OCI-M1 (cell line): ENCODE measurements around the gene AP2B1.
"Not testable (repeated sequence)": the region's sequence is repeated elsewhere in the genome, so short reads cannot be mapped to it uniquely, and the experiment has no call there.

Experiments used
- DNase-seq: peaks from one replicate; lab custom pipeline; 2025; lab: John Stamatoyannopoulos, UW

The AP2B1 gene

DNA sequence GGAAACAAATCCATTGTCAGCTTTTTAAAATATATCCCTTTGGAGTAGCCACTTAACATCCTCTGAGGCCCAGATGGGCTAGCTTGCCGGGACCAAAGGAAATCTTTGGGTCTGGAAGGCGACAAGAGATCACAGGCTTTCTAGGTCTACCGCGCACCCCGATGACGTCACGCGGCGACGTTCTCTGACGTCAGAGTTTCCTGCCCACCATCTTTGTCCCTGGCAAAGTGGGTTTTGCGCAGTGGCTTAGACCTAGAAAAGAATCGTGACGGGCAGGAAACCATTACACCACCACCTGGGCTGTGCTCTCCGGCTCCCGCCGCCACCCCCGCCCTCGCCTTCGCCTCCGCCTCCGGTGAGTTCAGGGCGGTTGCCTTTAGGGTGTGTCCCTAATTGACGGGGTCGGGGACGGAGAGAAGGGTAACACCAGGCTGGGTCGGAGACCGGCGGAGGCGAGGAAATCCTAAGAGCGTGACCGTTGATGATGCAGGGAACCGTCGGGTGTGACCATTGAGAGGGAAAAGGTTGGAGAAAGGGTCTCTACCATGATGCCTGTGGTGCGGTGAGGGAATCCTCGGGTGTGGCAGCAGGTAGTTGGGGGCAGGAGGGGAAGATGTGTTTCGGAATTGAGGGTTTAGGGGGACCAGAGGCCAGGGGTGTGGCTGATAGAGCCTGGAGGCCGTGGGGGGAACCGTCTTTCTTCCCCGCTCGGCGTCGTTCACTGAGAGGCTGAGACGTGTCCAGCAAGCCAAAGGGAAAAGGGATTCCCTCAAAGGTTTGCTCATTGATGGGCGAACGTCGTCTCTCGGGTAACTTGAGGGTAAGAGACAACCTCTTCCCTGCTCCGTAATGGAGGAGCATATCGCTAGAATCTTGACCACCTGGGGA, at the start of gene AP2B1:
TSS of gene AP2B1 (plus strand) at position 249 of the 888 bp plus-strand sequence. CDS start 6,709 bp downstream, outside the sequence.
- DNase-seq: peak; percentile 98

GRCh38 chr17:35537601-35538141, 49.5 kb upstream of the AP2B1 start, which contains the start of gene SLFN12L:
Gene SLFN12L (minus strand): TSS chr17:35537678. CDS start chr17:35522364, 15,314 bp downstream.
- DNase-seq: peak; percentile 91

DNA sequence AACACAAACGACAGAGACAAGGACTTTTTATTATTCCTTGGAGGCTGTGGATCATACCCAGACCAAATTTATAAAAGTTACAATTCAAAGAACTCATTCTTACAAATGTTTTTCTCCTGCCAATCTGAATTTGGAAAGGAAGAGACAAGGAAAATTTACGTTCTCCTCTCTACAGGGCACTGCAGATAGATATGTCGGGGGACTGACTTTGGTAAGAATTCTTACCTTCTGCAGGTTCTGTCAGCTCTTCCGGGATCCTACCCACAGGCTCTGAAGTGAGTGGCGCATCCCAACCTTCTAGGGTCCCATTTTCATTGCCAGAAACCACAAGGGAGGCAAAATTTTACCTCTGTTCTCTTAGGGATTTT, 47.5 kb upstream of the AP2B1 start:
- DNase-seq: no peak

DNA sequence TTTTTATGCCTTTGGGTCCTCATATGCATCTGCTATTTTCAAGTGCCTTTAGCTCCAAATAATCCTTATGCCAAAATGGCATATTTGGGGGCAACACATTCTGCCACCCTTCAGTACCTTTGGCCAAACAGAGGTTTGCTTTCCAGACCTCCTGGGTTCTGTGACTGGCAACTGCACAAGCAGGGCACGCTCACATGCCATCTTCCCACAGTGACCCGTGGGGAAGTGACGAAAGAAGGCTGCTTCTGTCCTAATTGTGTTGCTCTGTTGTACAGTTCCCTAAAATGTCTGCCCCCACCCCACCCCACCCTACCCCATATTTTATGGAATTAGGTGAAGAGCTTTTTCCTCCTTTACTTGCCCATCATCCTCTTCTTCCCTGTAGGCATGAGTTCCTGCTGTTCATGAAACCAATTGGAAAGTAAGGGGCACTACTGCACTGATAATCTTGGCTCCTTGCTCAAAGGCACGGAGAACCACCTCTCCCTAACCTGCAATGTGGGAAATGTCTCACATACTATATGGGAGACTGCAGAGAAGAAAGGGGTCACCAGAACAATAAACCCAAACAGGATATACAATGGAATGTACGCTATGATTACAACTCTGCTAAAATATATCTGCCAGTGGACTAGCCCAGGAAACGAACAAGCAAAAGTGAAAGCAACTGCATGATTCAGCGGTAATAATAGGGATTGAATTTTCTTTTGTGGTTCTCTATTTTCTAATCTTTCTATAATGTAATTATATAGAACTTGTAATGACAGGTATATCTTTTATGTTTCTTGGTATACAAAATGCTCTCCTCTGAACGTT, 46.3 kb upstream of the AP2B1 start:
- DNase-seq: peak; percentile 87

DNA sequence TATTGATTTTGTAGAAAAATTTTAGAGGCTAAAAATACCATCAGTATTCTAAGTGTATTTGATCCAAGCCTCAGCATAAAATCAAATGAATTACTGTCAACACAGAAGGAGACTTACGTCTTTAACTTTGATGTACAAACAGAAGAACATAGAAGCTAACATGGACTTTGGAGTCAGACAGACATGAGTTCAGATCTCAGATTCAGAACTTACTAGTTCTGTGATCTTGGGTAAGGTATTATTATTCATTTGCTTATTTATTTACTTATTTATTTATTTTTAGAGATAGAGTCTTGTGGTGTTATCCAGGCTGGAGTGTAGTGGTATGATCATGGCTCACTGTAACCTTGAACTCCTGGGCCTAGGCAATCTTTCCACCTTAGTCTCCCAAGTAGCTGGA, 45.7 kb upstream of the AP2B1 start:
- no peak for DNase-seq

DNA sequence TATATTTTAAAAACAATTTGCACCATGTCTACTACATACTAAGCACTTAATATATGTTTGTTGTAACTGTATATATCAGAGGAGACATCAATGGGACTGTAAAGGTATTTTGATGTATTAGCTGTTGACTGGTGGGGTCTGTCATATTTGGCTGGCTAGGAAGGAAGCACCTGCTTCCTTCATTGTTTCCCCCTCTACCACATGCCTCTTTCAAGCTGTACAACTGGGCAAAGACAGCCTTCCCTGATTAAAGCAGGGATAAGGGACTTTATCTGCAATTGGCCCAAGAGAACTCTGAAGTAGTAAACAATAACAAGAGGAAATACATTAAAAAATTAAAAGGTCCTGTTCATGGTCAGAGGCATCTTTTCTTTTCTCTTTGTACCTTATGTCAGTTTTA, 44.1 kb upstream of the AP2B1 start:
- no peak for DNase-seq

- DNase-seq: no peak
These were observed 43.3 kb upstream of the AP2B1 start for GRCh38 chr17:35543856-35544255.

DNA sequence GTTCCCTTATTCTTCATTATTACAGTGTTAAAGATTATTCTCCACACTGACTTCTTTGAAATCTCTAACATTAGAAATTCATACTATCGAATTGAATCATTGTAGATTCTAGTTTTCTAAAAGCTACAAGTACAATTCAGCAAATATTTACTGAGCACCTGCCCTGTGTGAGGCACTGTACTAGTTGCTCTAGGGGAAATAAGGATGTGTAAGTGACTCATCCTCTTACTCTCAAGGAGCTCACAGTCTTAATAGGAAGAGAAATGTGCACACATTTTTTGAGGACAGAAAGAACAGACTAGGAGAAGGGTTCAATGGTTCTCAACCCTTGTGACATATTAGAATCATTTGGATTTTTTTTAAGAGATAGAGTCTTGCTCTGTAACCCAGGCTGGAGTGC, 42.0 kb upstream of the AP2B1 start:
- DNase-seq: no peak

GRCh38 chr17:35546487-35546886, 40.6 kb upstream of the AP2B1 start:
- no peak for DNase-seq

DNA sequence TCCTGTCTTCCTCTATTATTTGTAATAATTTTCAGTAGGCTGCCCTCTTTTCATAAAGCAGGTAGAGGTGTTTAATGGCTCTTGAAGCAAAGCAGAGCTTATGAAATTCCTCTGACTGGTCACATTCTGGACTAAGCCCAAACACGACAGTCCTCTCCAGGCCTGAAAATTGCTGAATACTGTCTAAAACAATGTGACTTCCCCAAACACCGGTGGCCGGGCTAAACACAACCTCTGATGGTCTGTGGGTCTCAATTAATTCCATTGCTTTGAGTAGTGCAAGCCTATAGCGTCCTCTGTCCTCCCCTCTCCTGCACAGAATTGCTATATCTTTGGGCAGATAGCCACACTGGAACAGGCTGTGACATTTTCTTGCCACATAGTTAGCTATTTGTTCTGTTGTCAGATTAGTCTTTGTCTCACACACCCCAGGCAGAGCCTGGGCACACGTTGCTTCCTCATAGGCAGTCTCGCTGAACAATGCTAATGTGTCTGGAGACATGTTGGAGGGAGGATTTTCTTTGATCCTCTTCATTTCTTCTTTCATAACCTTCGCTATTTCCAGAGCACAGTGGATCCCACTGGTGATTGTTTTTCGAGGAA, 38.8 kb upstream of the AP2B1 start:
- DNase-seq: no peak

- no peak for DNase-seq
These were observed 38.1 kb upstream of the AP2B1 start for GRCh38 chr17:35548978-35549377.

GRCh38 chr17:35553310-35553709, 33.8 kb upstream of the AP2B1 start:
- DNase-seq: no peak

DNA sequence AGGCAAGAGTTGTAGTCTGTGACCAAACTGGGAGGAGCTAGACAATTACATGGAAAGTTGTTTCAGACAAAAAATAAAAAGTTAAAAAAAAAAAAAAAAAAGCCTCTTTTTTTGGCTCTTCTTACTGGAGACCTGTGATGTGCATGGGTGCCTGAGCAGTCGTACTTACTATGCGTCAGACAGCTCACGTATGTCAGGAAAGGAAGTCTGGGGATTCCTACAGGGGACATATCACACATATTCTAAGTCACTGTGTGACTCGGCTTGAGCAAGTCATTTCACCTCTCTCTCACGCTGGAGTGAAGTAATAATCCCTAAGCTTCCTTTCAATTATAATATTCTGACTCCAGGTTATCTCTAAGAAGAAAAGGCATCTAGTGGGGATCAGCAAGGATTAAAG, 32.5 kb upstream of the AP2B1 start:
- no peak for DNase-seq

GRCh38 chr17:35555691-35556090, 31.4 kb upstream of the AP2B1 start:
- peak; percentile 38 for DNase-seq

- DNase-seq: no peak
These were observed 29.8 kb upstream of the AP2B1 start for GRCh38 chr17:35557353-35557752.

DNA sequence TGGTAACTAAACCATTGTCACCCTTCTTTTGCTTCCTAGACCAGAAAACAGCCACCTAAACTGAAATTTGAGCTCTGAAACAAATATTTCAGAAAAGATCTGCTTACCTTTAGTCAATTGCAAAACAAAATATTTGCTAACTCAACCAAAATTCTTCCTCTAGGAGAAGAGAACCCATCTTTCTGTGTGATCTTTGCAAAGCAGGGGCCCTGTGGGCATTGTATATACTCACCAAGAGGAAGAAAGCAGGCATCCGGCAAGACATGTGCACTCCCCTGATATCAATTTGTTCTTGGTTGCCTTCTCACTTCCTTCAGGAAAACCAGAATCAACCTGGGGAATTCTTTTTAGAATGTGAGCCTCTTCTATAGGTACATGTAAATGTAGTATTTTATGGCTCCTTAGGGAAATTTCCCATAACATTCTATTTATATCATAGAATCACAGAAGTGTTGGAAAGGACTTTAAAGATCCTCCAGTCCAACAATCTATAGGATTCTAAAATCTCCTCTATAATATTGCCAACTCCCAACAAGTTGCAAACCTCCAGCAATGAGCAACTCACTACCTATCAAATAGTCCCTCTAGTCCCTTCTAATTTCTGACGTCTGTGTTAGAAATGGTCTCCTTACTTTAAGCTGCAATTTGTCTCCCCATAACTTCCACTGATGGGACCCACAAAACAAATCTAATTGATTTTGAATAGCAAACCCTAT, 27.5 kb upstream of the AP2B1 start:
- peak; percentile 65 for DNase-seq

GRCh38 chr17:35560703-35561102, 26.4 kb upstream of the AP2B1 start, which contains the start of gene SLFN14:
Gene SLFN14 (minus strand): TSS chr17:35560819. CDS start chr17:35558062, 2,757 bp downstream.
- peak; percentile 99 for DNase-seq

DNA sequence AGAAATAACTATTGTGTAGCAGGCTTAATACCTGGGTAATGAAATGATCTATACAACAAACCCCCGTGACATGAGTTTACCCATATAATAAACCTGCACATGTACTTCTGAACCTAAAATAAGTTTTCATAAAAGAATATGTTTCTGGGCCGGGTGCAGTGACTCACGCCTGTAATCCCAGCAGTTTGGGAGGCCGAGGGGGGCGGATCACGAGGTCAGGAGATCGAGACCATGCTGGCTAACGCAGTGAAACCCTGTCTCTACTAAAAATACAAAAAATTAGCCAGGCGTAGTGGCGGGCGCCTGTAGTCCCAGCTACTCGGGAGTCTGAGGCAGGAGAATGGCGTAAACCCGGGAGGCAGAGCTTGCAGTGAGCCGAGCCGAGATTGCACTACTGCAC, 23.9 kb upstream of the AP2B1 start:
- not testable (repeated sequence) for DNase-seq

DNA sequence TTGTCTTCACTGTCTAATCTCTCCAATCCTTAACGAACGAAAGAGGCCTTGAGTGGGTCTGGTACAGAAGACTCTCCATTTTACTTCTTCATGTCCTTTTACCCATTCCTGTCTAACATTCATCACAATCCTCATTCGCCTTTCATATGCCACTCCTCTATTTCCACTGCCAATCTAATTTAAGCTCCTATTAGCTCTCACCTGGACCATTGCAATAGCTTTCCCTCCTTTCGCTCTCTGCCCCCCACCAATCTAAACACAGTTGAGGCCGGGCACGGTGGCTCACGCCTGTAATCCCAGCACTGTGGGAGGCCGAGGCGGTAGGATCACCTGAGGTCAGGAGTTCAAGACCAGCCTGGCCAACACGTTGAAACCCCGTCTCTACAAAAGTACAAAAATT, 20.2 kb upstream of the AP2B1 start:
- DNase-seq: no peak

- peak; percentile 52 for DNase-seq
These were observed 18.6 kb upstream of the AP2B1 start for GRCh38 chr17:35568561-35568960.

DNA sequence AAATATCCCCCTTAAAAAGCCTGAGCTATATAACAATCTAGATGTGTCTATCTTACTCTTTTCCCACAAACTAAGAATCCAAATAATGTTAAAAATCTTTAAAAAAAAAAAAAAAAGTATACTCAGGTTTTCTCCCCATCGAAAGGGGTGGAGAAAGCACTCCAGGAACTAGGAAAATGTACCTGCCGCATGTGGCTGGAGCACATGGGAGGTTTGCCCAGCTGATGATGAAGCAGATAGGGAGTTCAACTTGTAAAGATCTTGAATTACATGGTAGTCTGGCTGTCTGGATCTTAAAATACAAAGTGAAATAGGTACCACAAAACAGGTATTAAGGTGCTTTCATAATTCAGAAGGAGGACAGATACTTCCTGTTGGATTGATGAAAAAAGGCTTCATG, 17.7 kb upstream of the AP2B1 start:
- no peak for DNase-seq
